ENCODE measurements around the gene ZNF343. TPM values are rescaled to one million over a fixed set of nuclear protein-coding genes. Genes with fewer than 3 reads are reported as not detected.

ZNF343 gene
- total and polyA plus RNA-seq, 2 donors (not counting 3 experiments of a cell fraction or from before 2014, with no cell fraction given) = 4.7 to 7.9 TPM

- Histone ChIP-seq H3K4me1 (ENCODE audit: control insufficient read depth, extremely low read depth, insufficient read depth, low read length) (no peaks in the 10 kb centered on the region), H4K20me1 (replicated peaks; ENCODE audit: control insufficient read depth, extremely low read depth, insufficient read depth, low read length) (no peaks in the 10 kb centered on the region), H3K4me2 (ENCODE audit: insufficient read depth, low read length) (no peak overlapping the region), H3K27me3 (ENCODE audit: control insufficient read depth in 2 of 2, insufficient read depth in 2 of 2, low read length in 2 of 2) (no peaks in the 10 kb centered on the region), H2AFZ (ENCODE audit: low read depth, low read length) (no peak overlapping the region), H3K9ac (replicated peaks; ENCODE audit: extremely low read depth, insufficient read depth, low read length) (no peak overlapping the region), H3K79me2 (ENCODE audit: control insufficient read depth, insufficient read depth, low read length) (no peaks in the 10 kb centered on the region), H3K27ac (ENCODE audit: insufficient read depth, low read depth, low read length) (no peak overlapping the region), H3K9me3 (replicated peaks; ENCODE audit: control insufficient read depth, insufficient read depth, low read length) (no peaks in the 10 kb centered on the region), H3K9me1 (replicated peaks; ENCODE audit: control insufficient read depth, extremely low read depth, insufficient read depth, low read length) (no peaks in the 10 kb centered on the region), H3K36me3 (ENCODE audit: control insufficient read depth in 2 of 2, extremely low read depth in 1 of 2, insufficient read depth in 2 of 2, low read length in 2 of 2) (no peaks in the 10 kb centered on the region), H3K4me3 (replicated peaks in 1 of 3; ENCODE audit: insufficient read depth in 1 of 3, low read depth in 1 of 3, low read length in 3 of 3) (no peak overlapping the region)
- ChIA-PET CTCF (interaction anchor here (1.1 to 4.8 kb wide), 8 partner anchors 11 to 255 kb away, joined by 3 to 55 read pairs (median 6); no protein-coding TSS in a partner anchor), POLR2A (interaction anchor here (0.9 kb wide), 1 partner anchor 11 kb away, joined by 3 read pairs; no protein-coding TSS in a partner anchor)
- FAIRE-seq (no peak), DNase-seq (ENCODE audit: low read depth, low spot score) (no peak)
- intact Hi-C loops (cut with micrococcal nuclease) (loop anchor here (5.0 to 10.0 kb wide), 2 partner anchors 347 to 484 kb away; partner anchors contain the start of gene STK35), dilution Hi-C loops (cut with MboI; ENCODE audit: extremely low pct_ligation_motif_present, low sequenced_read_pairs) (no loop called here)
- BruUV-seq (replicated peaks) = no TSS peak
- no peak for TF ChIP-seq FOS (IDR thresholded peaks at IDR 0.05; ENCODE audit: borderline replicate concordance, insufficient read depth, low read length)
- no peak for TF ChIP-seq POLR2A (IDR thresholded peaks at IDR 0.05; ENCODE audit: low read depth, low read length)
- TF ChIP-seq JUN (IDR thresholded peaks at IDR 0.05; ENCODE audit: borderline replicate concordance, insufficient read depth, insufficient read length, low read depth) = no peak
- TF ChIP-seq MYC (IDR thresholded peaks at IDR 0.05; ENCODE audit: low read depth, low read length) = no peak
- no peak for TF ChIP-seq MAX (IDR thresholded peaks at IDR 0.05; ENCODE audit: insufficient read depth, insufficient read length)
- TF ChIP-seq CTCF (IDR thresholded peaks at IDR 0.05; ENCODE audit: extremely low read depth in 1 of 2, insufficient read depth in 1 of 2, low read depth in 1 of 2, low read length in 2 of 2) = no peak
- no peak for TF ChIP-seq POLR2AphosphoS5 (IDR thresholded peaks at IDR 0.05; ENCODE audit: insufficient read depth, low read depth, low read length)
- no peak for TF ChIP-seq EZH2 (IDR thresholded peaks at IDR 0.05; ENCODE audit: borderline replicate concordance, low read depth, low read length, severe bottlenecking)
- TF ChIP-seq GATA2 (IDR thresholded peaks at IDR 0.05; ENCODE audit: insufficient read depth, insufficient read length, low read depth, low read length) = no peak
These were observed 57.3 kb downstream of the ZNF343 start for GRCh38 chr20:2451422-2451821.
